IPS-18c (cell line): ENCODE data around the gene SNAPC4.

Experiments
- H3K4me3 ChIP-seq: 2 replicates; pipeline ENCODE4 v1.7.0; 2013; ENCODE audit warnings: low read depth, mild to moderate bottlenecking, low read length, moderate library complexity; ENCODE audit not compliant: insufficient read depth
- H3K9me3 ChIP-seq: one replicate; pipeline ENCODE4 v1.6.1; 2013; ENCODE audit warnings: mild to moderate bottlenecking, low read length, moderate library complexity; ENCODE audit not compliant: control insufficient read depth, insufficient read depth

Gene SNAPC4

GRCh38 chr9:136383436-136383835, 16.5 kb downstream of the SNAPC4 start:
- H3K4me3 ChIP-seq = no peak overlapping the region
- no peaks in the 10 kb centered on the region for H3K9me3 ChIP-seq

GRCh38 chr9:136381966-136382513, 17.9 kb downstream of the SNAPC4 start:
- Histone ChIP-seq H3K4me3 (no peak overlapping the region), H3K9me3 (no peaks in the 10 kb centered on the region)

GRCh38 chr9:136381311-136381710, 18.7 kb downstream of the SNAPC4 start:
- H3K4me3 ChIP-seq = no peak overlapping the region

GRCh38 chr9:136380381-136380780, 19.6 kb downstream of the SNAPC4 start:
- Histone ChIP-seq H3K4me3 (no peak overlapping the region), H3K9me3 (no peaks in the 10 kb centered on the region)

More at GRCh38 chr9:136381311-136381710, 18.7 kb downstream of the SNAPC4 start:
- H3K9me3 ChIP-seq = no peaks in the 10 kb centered on the region

GRCh38 chr9:136379891-136380290, 20.1 kb downstream of the SNAPC4 start:
- Histone ChIP-seq H3K4me3 (no peak overlapping the region), H3K9me3 (no peaks in the 10 kb centered on the region)

GRCh38 chr9:136379401-136379800, 20.6 kb downstream of the SNAPC4 start:
- Histone ChIP-seq H3K4me3 (no peak overlapping the region), H3K9me3 (no peaks in the 10 kb centered on the region)

GRCh38 chr9:136379003-136379287, 21.0 kb downstream of the SNAPC4 start:
- Histone ChIP-seq H3K4me3 (no peak overlapping the region), H3K9me3 (no peaks in the 10 kb centered on the region)

- Histone ChIP-seq H3K9me3 (no peaks in the 10 kb centered on the region), H3K4me3 (no peak overlapping the region)
These were observed 21.6 kb downstream of the SNAPC4 start for GRCh38 chr9:136378170-136379002.

- H3K9me3 ChIP-seq = no peaks in the 10 kb centered on the region
- H3K4me3 ChIP-seq = no peak overlapping the region
These were observed 22.4 kb downstream of the SNAPC4 start for GRCh38 chr9:136377341-136378169.

GRCh38 chr9:136376457-136376856, 23.5 kb downstream of the SNAPC4 start:
- Histone ChIP-seq H3K9me3 (no peaks in the 10 kb centered on the region), H3K4me3 (no peak overlapping the region)

- Histone ChIP-seq H3K9me3 (no peaks in the 10 kb centered on the region), H3K4me3 (no peak overlapping the region)
These were observed 24.9 kb downstream of the SNAPC4 start for GRCh38 chr9:136375096-136375495.

GRCh38 chr9:136374183-136374575, 25.8 kb downstream of the SNAPC4 start:
- H3K4me3 ChIP-seq = no peak overlapping the region
- no peaks in the 10 kb centered on the region for H3K9me3 ChIP-seq

GRCh38 chr9:136373300-136374182, 26.4 kb downstream of the SNAPC4 start, which contains the start of gene CARD9:
CARD9 (minus strand) TSS chr9:136373669; CDS start chr9:136372078, 1,591 bp downstream.
- Histone ChIP-seq H3K9me3 (no peaks in the 10 kb centered on the region), H3K4me3 (no peak within 1 kb of the TSS)

GRCh38 chr9:136372561-136373299, 27.2 kb downstream of the SNAPC4 start:
- no peaks in the 10 kb centered on the region for H3K9me3 ChIP-seq
- H3K4me3 ChIP-seq = no peak overlapping the region

GRCh38 chr9:136372006-136372405, 28.0 kb downstream of the SNAPC4 start:
- Histone ChIP-seq H3K4me3 (no peak overlapping the region), H3K9me3 (no peaks in the 10 kb centered on the region)

GRCh38 chr9:136371533-136371880, 28.5 kb downstream of the SNAPC4 start:
- no peaks in the 10 kb centered on the region for H3K9me3 ChIP-seq

More at GRCh38 chr9:136371533-136371880, 28.5 kb downstream of the SNAPC4 start:
- no peak overlapping the region for H3K4me3 ChIP-seq
